Ectodermal cell (in vitro differentiated cells): ENCODE measurements around the gene GRAP2.
A peak's percentile ranks its signal among the peaks of the same experiment; 100 is the strongest.

Experiments used
- H3K27ac ChIP-seq: 2 replicates; pipeline ENCODE4 v1.7.0; 2013; ENCODE audit warnings: mild to moderate bottlenecking, low read depth, low read length; ENCODE audit not compliant: insufficient read depth, poor library complexity, severe bottlenecking
- H3K27me3 ChIP-seq: 2 replicates; pipeline ENCODE4 v1.7.0; 2013; ENCODE audit warnings: mild to moderate bottlenecking, low read length; ENCODE audit not compliant: insufficient read depth, control insufficient read depth, poor library complexity, severe bottlenecking
- H3K36me3 ChIP-seq: one replicate; pipeline ENCODE4 v1.7.0; 2013; ENCODE audit warnings: low read length; ENCODE audit not compliant: control insufficient read depth, insufficient read depth
- H3K4me1 ChIP-seq: one replicate; pipeline ENCODE4 v1.7.0; 2013; ENCODE audit warnings: low read length; ENCODE audit not compliant: control insufficient read depth, insufficient read depth
- H3K4me3 ChIP-seq: 2 replicates; pipeline ENCODE4 v1.7.0; 2013; ENCODE audit warnings: low read depth, low read length, control low read depth; ENCODE audit not compliant: insufficient read depth
- H3K9me3 ChIP-seq: 2 replicates; pipeline ENCODE4 v1.7.0; 2013; ENCODE audit warnings: mild to moderate bottlenecking, low read length, moderate library complexity; ENCODE audit not compliant: control insufficient read depth
- WGBS, 2 experiments: methylation state at CpG; one replicate each; pipeline ENCODE4 v1.1.7; 2013; ENCODE audit warnings: missing lambda C conversion rate in 2 of 2; 5-methylcytosine and 5-hydroxymethylcytosine counted together

GRAP2 gene

DNA sequence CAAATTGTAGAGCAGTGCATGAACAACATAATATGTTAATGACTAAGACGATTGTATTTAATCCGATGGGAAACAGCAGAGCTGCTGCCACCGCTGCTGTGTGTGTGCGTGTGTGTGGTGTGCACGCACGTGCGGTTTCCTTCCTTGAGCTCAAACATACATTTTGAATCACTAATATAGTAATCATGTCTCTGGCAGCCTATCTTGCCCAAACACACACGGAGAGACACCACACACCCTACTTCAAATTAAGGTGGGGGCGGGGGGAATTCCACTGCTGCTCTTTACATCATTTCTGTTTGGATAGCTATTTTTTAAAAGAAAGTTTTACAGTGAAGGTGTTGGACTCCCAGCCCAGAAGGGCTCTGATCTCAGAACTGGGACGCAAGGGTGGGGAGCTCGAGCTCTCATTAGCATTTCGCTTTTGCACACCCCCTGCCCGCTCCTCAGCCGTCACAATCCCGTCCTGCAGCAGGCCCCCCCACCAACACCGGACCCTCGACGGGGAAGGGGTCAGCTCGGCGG, 93.2 kb downstream of the GRAP2 start:
- H3K27me3 ChIP-seq = peaks cover 69% of the 10 kb centered on the region
- WGBS, 2 experiments = 57 to 58% methylated on average over 20 of the region's 20 CpGs
- no peaks in the 10 kb centered on the region for H3K36me3 ChIP-seq
- no peak overlapping the region for H3K27ac ChIP-seq
- H3K4me3 ChIP-seq = no peak overlapping the region
- no peaks in the 10 kb centered on the region for H3K9me3 ChIP-seq
- H3K4me1 ChIP-seq = peaks cover 19% of the 10 kb centered on the region

DNA sequence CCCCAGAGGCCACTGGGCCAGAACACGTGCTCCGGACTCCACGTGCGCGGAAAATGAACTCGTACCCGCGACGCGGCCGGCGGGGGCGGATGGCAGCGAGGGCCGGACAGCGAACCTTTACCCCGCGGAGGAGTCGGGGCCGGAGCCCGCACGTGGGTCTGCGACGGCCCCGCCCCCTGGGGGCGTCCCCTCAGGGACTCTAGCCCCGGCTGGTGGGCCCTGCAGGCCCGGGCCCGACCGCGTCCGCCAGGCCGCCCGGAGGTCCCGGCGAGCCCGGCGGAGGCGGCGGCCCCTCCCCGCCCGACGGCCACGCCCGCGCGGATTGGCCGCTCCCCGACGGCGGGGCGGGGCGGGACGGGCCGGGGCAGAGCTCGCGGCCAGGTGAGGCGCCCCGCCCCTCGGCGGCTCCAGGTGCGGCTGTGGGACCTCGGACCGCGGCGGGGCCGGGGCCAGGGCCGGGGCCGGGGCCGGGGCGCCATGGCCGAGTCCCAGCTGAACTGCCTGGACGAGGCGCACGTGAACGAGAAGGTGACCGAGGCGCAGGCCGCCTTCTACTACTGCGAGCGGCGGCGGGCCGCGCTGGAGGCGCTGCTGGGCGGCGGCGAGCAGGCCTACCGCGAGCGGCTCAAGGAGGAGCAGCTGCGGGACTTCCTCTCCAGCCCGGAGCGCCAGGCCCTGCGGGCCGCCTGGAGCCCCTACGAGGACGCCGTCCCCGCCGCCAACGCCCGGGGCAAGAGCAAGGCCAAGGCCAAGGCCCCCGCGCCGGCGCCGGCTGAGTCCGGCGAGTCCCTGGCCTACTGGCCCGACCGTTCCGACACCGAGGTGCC, 93.9 kb downstream of the GRAP2 start, which contains the start of gene FAM83F:
FAM83F (plus strand) TSS at position 389 of the 827 bp plus-strand sequence; CDS start at position 478, 89 bp downstream.
- Histone ChIP-seq H3K36me3 (no peaks in the 10 kb centered on the region), H3K4me3 (no peak within 1 kb of the TSS), H3K9me3 (no peaks in the 10 kb centered on the region), H3K27ac (no peak within 1 kb of the TSS), H3K27me3 (peaks cover 69% of the 10 kb centered on the region), H3K4me1 (peaks cover 26% of the 10 kb centered on the region)
- WGBS, 2 experiments = 8 to 9% methylated on average over 115 of the region's 115 CpGs

DNA sequence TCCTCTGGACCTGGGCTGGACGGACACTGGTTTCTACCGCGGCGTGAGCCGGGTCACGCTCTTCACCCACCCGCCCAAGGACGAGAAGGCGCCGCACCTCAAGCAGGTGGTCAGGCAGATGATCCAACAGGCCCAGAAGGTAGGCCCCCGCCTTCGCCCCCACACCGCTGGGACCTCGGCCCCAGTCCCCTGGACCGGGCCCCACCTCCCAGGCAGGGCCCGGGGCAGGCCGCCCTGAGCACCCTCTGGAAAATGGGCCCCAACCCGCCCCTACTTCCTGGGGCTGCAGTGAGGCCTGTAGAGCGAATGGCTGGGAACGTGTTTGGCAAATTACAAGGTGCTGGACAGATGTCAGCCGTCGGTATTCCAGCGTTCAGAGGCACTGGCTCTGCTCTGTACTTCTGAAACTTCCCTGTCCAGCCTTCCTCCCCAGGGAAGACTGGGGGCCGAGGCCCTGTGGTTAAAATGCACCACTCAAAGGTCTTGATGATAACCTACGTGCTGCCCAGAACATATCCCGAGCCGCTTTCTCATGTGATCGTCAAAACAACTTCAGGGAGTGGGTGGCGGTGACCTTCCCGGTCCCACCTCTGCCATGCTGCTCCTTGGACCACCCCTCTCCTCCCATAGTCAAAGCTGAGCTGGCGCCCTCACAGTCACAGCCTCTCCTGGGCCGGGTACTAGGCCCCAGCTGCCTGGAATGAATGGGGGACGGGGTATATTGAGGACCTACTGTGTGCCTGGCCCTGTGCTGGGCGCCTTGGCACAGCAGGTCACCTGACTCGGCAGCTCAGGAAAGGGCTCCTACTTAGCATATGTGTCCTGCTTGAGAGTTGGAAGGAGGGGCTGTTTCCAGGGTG, 94.7 kb downstream of the GRAP2 start:
- Histone ChIP-seq H3K4me3 (no peak overlapping the region), H3K4me1 (peaks cover 34% of the 10 kb centered on the region), H3K27me3 (peaks cover 64% of the 10 kb centered on the region), H3K9me3 (no peaks in the 10 kb centered on the region), H3K36me3 (no peaks in the 10 kb centered on the region), H3K27ac (no peak overlapping the region)
- WGBS, 2 experiments = 68 to 75% methylated on average over 35 of the region's 35 CpGs

GRCh38 chr22:39996732-39997131, 95.8 kb downstream of the GRAP2 start:
- Histone ChIP-seq H3K9me3 (no peaks in the 10 kb centered on the region), H3K36me3 (no peaks in the 10 kb centered on the region), H3K27me3 (peaks cover 57% of the 10 kb centered on the region), H3K4me3 (no peak overlapping the region), H3K27ac (no peak overlapping the region), H3K4me1 (peaks cover 44% of the 10 kb centered on the region)
- 91 to 94% methylated on average over 2 of the region's 3 CpGs for WGBS, 2 experiments

DNA sequence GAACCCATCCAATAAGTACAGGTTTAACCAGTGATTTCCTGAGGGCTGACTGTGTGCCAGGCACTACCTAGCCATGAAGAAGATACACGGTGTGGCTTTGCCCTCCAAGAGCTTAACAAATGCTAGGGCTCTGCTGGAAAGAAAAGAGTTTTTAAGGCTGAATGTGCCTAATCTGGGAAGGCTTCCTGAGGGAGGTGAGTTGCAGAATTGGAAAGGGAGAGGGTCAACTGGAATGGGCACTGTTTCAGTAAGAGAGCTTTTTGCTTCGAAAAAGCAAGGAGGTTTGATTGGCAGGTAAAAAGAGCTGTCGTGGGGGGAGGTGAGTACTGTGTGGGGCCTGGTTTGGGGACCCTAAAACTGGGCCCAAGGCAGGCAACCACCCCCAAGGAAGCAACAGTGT, 96.5 kb downstream of the GRAP2 start:
- Histone ChIP-seq H3K9me3 (no peaks in the 10 kb centered on the region), H3K4me3 (no peak overlapping the region), H3K36me3 (no peaks in the 10 kb centered on the region), H3K27ac (no peak overlapping the region), H3K27me3 (peaks cover 50% of the 10 kb centered on the region), H3K4me1 (peaks cover 51% of the 10 kb centered on the region)
- 67 to 71% methylated on average over 3 of the region's 3 CpGs for WGBS, 2 experiments

DNA sequence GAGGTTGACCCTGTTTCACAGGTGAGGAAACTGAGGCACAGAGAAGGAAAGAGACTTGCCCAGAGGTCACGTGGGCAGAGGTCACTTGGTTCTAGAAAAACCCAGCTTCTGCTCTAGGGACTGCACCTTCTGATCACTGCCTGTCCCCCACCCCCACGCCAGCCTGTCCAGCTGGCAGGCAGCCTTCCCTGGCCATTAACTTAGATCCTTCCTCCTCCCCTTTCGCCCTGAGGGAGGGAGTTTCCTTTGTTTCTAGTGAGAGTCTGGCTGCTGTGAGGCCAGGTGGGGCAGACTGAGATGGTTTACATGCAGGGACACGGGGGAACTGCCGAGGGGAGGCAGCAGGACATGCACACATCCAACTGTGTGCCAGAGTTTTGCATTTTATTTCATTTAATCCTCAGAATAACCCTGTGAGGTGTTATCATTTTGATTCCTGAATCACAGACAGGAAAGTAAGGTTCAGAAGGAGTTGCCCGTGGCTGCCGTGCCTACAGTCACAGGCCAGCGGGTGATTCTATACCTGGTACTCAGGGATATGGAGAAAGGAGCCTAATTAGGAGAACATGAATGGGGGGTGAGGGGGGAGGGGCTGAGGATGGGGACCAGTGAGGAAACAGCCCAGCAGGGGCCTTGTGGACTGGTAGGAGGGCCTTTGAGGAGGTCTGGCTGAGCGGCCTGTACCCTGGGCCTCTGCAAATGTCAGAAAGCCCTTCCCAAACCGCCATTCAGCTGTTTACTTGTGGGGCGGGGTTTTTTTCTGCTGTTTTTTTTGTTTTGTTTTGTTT, 97.2 kb downstream of the GRAP2 start:
- Histone ChIP-seq H3K27me3 (peaks cover 43% of the 10 kb centered on the region), H3K27ac (peak overlapping the region; percentile 66), H3K36me3 (no peaks in the 10 kb centered on the region), H3K4me3 (no peak overlapping the region), H3K9me3 (no peaks in the 10 kb centered on the region), H3K4me1 (peaks cover 58% of the 10 kb centered on the region)
- whole genome bisulfite sequencing, 2 experiments = 12 to 14% methylated on average over 10 to 11 of the region's 11 CpGs

- Histone ChIP-seq H3K27ac (peak overlapping the region; percentile 26), H3K4me3 (no peak overlapping the region), H3K9me3 (no peaks in the 10 kb centered on the region), H3K27me3 (peaks cover 31% of the 10 kb centered on the region), H3K36me3 (no peaks in the 10 kb centered on the region), H3K4me1 (peaks cover 62% of the 10 kb centered on the region)
- 72 to 74% methylated on average over 16 of the region's 16 CpGs for WGBS, 2 experiments
These were observed 98.4 kb downstream of the GRAP2 start for GRCh38 chr22:39999144-39999757.

DNA sequence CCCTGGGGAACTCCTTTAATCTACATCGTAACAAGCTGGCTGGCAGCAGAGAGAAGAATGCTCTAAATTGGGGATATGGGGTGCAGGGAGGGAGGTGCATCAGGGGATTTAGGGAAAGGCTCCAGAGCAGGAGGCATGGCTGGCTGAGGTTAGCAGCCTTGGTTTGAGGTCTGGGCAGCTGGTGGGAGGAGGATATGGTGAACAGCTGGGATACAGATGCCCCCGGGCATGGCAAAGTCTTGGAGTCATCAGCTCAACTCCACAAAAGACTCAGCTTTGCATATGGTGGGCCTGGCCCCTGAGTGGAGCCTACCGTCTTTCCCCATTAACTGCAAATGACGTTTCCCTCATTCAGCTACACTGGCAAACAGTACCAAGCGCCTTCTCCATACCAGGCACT, 99.3 kb downstream of the GRAP2 start:
- H3K4me1 ChIP-seq = peaks cover 62% of the 10 kb centered on the region
- H3K9me3 ChIP-seq = no peaks in the 10 kb centered on the region
- WGBS, 2 experiments = 90 to 92% methylated on average over 5 of the region's 5 CpGs
- H3K36me3 ChIP-seq = no peaks in the 10 kb centered on the region
- no peak overlapping the region for H3K4me3 ChIP-seq
- H3K27ac ChIP-seq = no peak overlapping the region
- peaks cover 23% of the 10 kb centered on the region for H3K27me3 ChIP-seq

DNA sequence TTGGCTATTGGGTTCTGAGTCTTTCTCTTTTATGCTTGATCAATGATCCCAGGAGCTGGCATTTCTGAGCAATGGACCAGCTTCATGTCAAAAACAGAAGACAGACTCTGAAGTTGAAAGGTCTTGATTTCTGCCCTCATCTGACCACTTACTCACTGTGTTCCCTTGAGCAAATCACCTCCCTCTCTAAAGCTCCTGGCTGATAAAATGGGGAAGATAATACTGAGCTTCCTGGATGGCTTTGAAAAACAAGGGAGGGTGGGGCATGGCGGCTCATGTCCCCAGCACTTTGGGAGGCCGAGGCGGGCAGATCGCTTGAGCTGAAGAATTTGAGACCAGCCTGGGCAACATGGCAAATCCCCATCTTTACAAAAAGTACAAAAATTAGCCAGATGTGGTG, 100.2 kb downstream of the GRAP2 start:
- Histone ChIP-seq H3K4me3 (no peak overlapping the region), H3K36me3 (no peaks in the 10 kb centered on the region), H3K9me3 (no peaks in the 10 kb centered on the region), H3K27ac (no peak overlapping the region), H3K27me3 (peaks cover 13% of the 10 kb centered on the region), H3K4me1 (peaks cover 62% of the 10 kb centered on the region)
- WGBS, 2 experiments = 90 to 93% methylated on average over 4 of the region's 4 CpGs
